T47D (cell line): ENCODE results near the gene TRMT2B.
"Not testable (repeated sequence)": the region's sequence is repeated elsewhere in the genome, so short reads cannot be mapped to it uniquely, and the experiment has no call there.

Experiments
- DNase-seq, 2 experiments: peaks; one replicate each; pipeline versions ENCODE4 v3.0.0 to v3.0.0-alpha.2; 2011 to 2012; ENCODE audit warnings: low read depth in 1 of 2, low spot score in 1 of 2
- JUND ChIP-seq: IDR thresholded peaks from 2 replicates; pipeline ENCODE4 v1.6.1; 2012; ENCODE audit warnings: low read depth
- in situ Hi-C: cut with HindIII; loops from 2 replicates; pipeline ENCODE4 v1.10.0; 2016; ENCODE audit warnings: low sequenced_read_pairs, low pct_unique_long_range_greater_than_20kb

Gene TRMT2B

GRCh38 chrX:100984818-100985217 lies 67.1 kb downstream of the TRMT2B start:
- TF ChIP-seq JUND, result no peak
- in situ Hi-C loops, result no loop called here
- DNase-seq, result no peak

GRCh38 chrX:100981498-100981845 lies 70.4 kb downstream of the TRMT2B start:
- DNase-seq, in situ Hi-C loops: not testable (repeated sequence)

GRCh38 chrX:100980608-100981497 lies 71.1 kb downstream of the TRMT2B start:
- no peak for TF ChIP-seq JUND
- in situ Hi-C loops, result no loop called here
- DNase-seq, result peak in 1 of 2 experiments; percentile 89

GRCh38 chrX:100979881-100980607 lies 71.9 kb downstream of the TRMT2B start:
- DNase-seq, result peak in 1 of 2 experiments; percentile 50
- in situ Hi-C loops, result no loop called here

GRCh38 chrX:100976211-100976610 lies 75.7 kb downstream of the TRMT2B start:
- in situ Hi-C loops, result no loop called here
- no peak for TF ChIP-seq JUND
- DNase-seq, result no peak

More at GRCh38 chrX:100979881-100980607, 71.9 kb downstream of the TRMT2B start:
- no peak for TF ChIP-seq JUND

- in situ Hi-C loops, result no loop called here
- no peak for DNase-seq
- no peak for TF ChIP-seq JUND
These were observed 76.7 kb downstream of the TRMT2B start for GRCh38 chrX:100975212-100975611.

GRCh38 chrX:100973411-100973810 lies 78.5 kb downstream of the TRMT2B start:
- no peak for DNase-seq
- TF ChIP-seq JUND, result no peak
- in situ Hi-C loops, result no loop called here

GRCh38 chrX:100969936-100970335 lies 82.0 kb downstream of the TRMT2B start:
- TF ChIP-seq JUND, result no peak
- in situ Hi-C loops, result no loop called here
- DNase-seq, result no peak

- in situ Hi-C loops, result no loop called here
- TF ChIP-seq JUND, result no peak
- no peak for DNase-seq
These were observed 82.5 kb downstream of the TRMT2B start, which contains the start of gene ARL13A for GRCh38 chrX:100969408-100969807. ARL13A (plus strand) TSS chrX:100969708; CDS start chrX:100973690, 3,982 bp downstream.

GRCh38 chrX:100964362-100964761 lies 87.5 kb downstream of the TRMT2B start:
- in situ Hi-C loops, result no loop called here
- TF ChIP-seq JUND, result no peak
- DNase-seq, result no peak

- in situ Hi-C loops, result no loop called here
- TF ChIP-seq JUND, result no peak
- DNase-seq, result no peak
These were observed 89.1 kb downstream of the TRMT2B start for GRCh38 chrX:100962811-100963210.
